Panc1 (cell line): ENCODE measurements around the gene ZNF319. TPM values are rescaled to one million over a fixed set of nuclear protein-coding genes. Genes with fewer than 3 reads are reported as not detected.

Experiments used
- ATAC-seq: fragments of 200-7000 bp; cut with Tn5 transposase; 2 replicates; pipeline ENCODE4 v1.9.1; 2020; ENCODE audit warnings: mild to moderate bottlenecking, moderate library complexity
- BruUV-seq: library from RNA; stranded (reverse); fragments of 400-500 nt; replicated peaks from 2 replicates; lab custom pipeline; 2021; lab: Mats Ljungman, UMichigan
- CTCF ChIA-PET: fragments of 300-600 bp; sonication (Branson Sonifier 250); formaldehyde crosslinking; loops from one replicate; lab custom pipeline; 2022; ENCODE audit warnings: antibody characterized with exemption; lab: Charles Lee
- POLR2A ChIA-PET: fragments of 300-600 bp; sonication (Branson Sonifier 250); formaldehyde crosslinking; loops from one replicate; lab custom pipeline; 2022; ENCODE audit warnings: antibody characterized with exemption; lab: Charles Lee
- DNase-seq: peaks from one replicate; pipeline ENCODE4 v3.0.0-alpha.2; 2010; ENCODE audit warnings: low read depth, low spot score
- H3K27ac ChIP-seq: 2 replicates; pipeline ENCODE4 v1.5.1; 2011; ENCODE audit warnings: mild to moderate bottlenecking, low read length, inconsistent platforms
- H3K27me3 ChIP-seq: fragments of 200-500 bp; sonication (Bioruptor generic); 2 replicates; pipeline ENCODE4 v1.6.0; 2014; ENCODE audit warnings: low read length, inconsistent platforms; ENCODE audit not compliant: control insufficient read depth, insufficient read depth
- H3K36me3 ChIP-seq: fragments of 200-500 bp; sonication (Bioruptor generic); 2 replicates; pipeline ENCODE4 v1.5.1; 2014; ENCODE audit warnings: inconsistent platforms, mild to moderate bottlenecking, low read length, moderate library complexity; ENCODE audit not compliant: control insufficient read depth, insufficient read depth
- H3K4me1 ChIP-seq: 2 replicates; pipeline ENCODE4 v1.5.1; 2011; ENCODE audit warnings: inconsistent platforms, mild to moderate bottlenecking, low read length, moderate library complexity; ENCODE audit not compliant: control insufficient read depth, insufficient read depth
- H3K4me3 ChIP-seq, 2 experiments: 2 replicates each; pipeline ENCODE4 v1.5.1; 2011 to 2012; ENCODE audit warnings: low read depth in 2 of 2, low read length in 2 of 2, mild to moderate bottlenecking in 2 of 2, inconsistent platforms in 1 of 2, moderate library complexity in 1 of 2
- H3K9me3 ChIP-seq: fragments of 200-500 bp; sonication (Bioruptor generic); 2 replicates; pipeline ENCODE4 v1.5.1; 2014; ENCODE audit warnings: low read depth, mild to moderate bottlenecking, inconsistent platforms, low read length, moderate library complexity; ENCODE audit not compliant: control insufficient read depth, insufficient read depth
- CTCF ChIP-seq: fragments of 450-650 bp; IDR thresholded peaks from 2 replicates; pipeline ENCODE4 v1.5.1; 2017; ENCODE audit warnings: mild to moderate bottlenecking
- POLR2AphosphoS5 ChIP-seq: IDR thresholded peaks from 2 replicates; pipeline ENCODE4 v1.6.1; 2012; ENCODE audit warnings: mild to moderate bottlenecking, low read depth, low read length, moderate library complexity
- REST ChIP-seq, 2 experiments: IDR thresholded peaks; 2 replicates each; pipeline ENCODE4 v1.6.1; 2011 to 2012; ENCODE audit warnings: low read depth in 2 of 2, control low read depth in 1 of 2, low read length in 1 of 2, mild to moderate bottlenecking in 1 of 2, moderate library complexity in 1 of 2; ENCODE audit not compliant: insufficient read depth in 1 of 2
- SIN3A ChIP-seq: IDR thresholded peaks from 2 replicates; pipeline ENCODE4 v1.6.1; 2012; ENCODE audit warnings: low read depth, mild to moderate bottlenecking, low read length, moderate library complexity, borderline replicate concordance; ENCODE audit not compliant: insufficient read depth
- TCF7L2 ChIP-seq: IDR thresholded peaks from 2 replicates; pipeline ENCODE4 v1.6.1; 2011; ENCODE audit warnings: mild to moderate bottlenecking, low read depth, low read length, inconsistent platforms
- in situ Hi-C: cut with HindIII; loops from 2 replicates; pipeline ENCODE4 v1.10.0; 2016; ENCODE audit warnings: low sequenced_read_pairs, low pct_unique_long_range_greater_than_20kb
- intact Hi-C: fragments of 100-400 bp; cut with micrococcal nuclease; formaldehyde crosslinking; loops from one replicate; pipeline ENCODE4 v1.10.0; 2022; ENCODE audit not compliant: unreplicated experiment
- total RNA-seq: library from RNA; stranded (reverse); gene quantifications from one replicate; pipeline ENCODE4 v1.2.1, GENCODE V29; 2021; ENCODE audit not compliant: unreplicated experiment

The ZNF319 gene
- total RNA-seq, 1 experiment from 2014 or later = 6.5 TPM

DNA sequence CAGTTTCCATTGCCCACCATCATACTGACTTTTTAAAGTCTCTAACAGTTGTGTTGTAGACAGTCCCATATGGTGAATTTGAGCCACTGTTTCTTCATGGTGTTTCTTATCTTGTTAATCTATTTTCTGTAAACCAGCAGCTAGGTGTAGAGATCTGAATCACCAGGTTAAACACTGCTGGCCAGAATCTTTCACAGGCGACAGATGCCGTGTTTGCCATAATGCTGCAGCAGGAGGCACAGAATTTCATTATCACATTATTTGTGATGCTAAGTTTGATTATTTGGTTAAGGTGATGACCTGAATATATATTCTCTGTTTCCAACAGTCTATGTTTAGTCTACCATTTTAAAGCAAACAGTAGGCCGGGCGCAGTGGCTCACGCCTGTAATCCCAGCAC, 18.1 kb downstream of the ZNF319 start:
- no peak for TF ChIP-seq CTCF
- TF ChIP-seq REST (IDR thresholded peaks at IDR 0.05; ENCODE audit: insufficient read depth in 1 of 2, low read depth in 2 of 2, low read length in 1 of 2) = no peak
- no peak for TF ChIP-seq POLR2AphosphoS5
- no peak for TF ChIP-seq SIN3A
- TF ChIP-seq TCF7L2 = no peak
- H3K27me3 ChIP-seq = no peaks in the 10 kb centered on the region
- no TSS peak for BruUV-seq
- no peak overlapping the region for H3K4me3 ChIP-seq
- no peak overlapping the region for H3K27ac ChIP-seq
- ChIA-PET CTCF (no interaction called here), POLR2A (no interaction called here)
- ATAC-seq (no peak), DNase-seq (no peak)
- no peaks in the 10 kb centered on the region for H3K9me3 ChIP-seq
- H3K4me1 ChIP-seq = no peaks in the 10 kb centered on the region
- no peaks in the 10 kb centered on the region for H3K36me3 ChIP-seq
- in situ Hi-C loops (no loop called here), intact Hi-C loops (no loop called here)

DNA sequence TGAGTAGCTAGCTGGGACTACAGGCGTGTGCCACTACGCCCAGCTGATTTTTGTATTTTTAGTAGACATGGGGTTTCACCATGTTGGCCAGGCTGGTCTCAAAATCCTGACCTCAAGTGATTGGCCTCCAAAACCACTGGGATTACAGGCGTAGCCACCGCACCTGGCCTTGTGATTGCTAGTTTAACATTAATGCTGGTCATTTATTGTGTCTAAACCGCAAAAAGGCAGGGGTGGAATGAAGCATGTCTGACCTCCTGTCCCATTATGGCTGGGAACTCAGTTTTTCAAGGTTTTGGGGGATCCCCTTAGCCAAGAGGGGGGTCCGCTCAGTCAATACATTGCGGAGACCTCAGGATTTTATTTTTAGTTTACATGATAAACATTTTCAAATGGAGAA, 18.8 kb downstream of the ZNF319 start:
- Histone ChIP-seq H3K4me1 (no peaks in the 10 kb centered on the region), H3K9me3 (no peaks in the 10 kb centered on the region), H3K27ac (no peak overlapping the region), H3K4me3 (no peak overlapping the region), H3K36me3 (no peaks in the 10 kb centered on the region), H3K27me3 (no peaks in the 10 kb centered on the region)
- TF ChIP-seq POLR2AphosphoS5 (no peak), REST (IDR thresholded peaks at IDR 0.05; ENCODE audit: insufficient read depth in 1 of 2, low read depth in 2 of 2, low read length in 1 of 2) (no peak)
- ATAC-seq (no peak), DNase-seq (no peak)
- intact Hi-C loops (no loop called here), in situ Hi-C loops (no loop called here)
- ChIA-PET CTCF (no interaction called here), POLR2A (no interaction called here)
- BruUV-seq = no TSS peak
